ENCODE data around the gene LBHD2. TPM values are rescaled to one million over a fixed set of nuclear protein-coding genes. Genes with fewer than 3 reads are reported as not detected.

LBHD2 gene
- total and polyA plus RNA-seq, 2 donors (not counting 1 experiment from before 2014, with no cell fraction given), result not detected

GRCh38 chr14:103134919-103135318, 50.9 kb downstream of the LBHD2 start:
- ChIA-PET POLR2A (no interaction called here), CTCF (no interaction called here)
- TF ChIP-seq CTCF (IDR thresholded peaks at IDR 0.05), result no peak
- no peak for TF ChIP-seq EZH2 (IDR thresholded peaks at IDR 0.05; ENCODE audit: borderline replicate concordance, insufficient read depth, low read depth, low read length, poor library complexity, severe bottlenecking)
- H2AFZ ChIP-seq (ENCODE audit: insufficient read depth, low read depth, low read length, poor library complexity, severe bottlenecking), result no peak overlapping the region
- H3K27me3 ChIP-seq (replicated peaks in 1 of 4; ENCODE audit: control extremely low read depth in 1 of 4, control insufficient read depth in 3 of 4, insufficient read depth in 4 of 4, low read length in 3 of 4), result peaks cover 0 to 3% (median 0%) of the 10 kb centered on the region in 4 experiments
- no peak overlapping the region for H3K27ac ChIP-seq (ENCODE audit: low read length in 2 of 2)
- H3K79me2 ChIP-seq (ENCODE audit: control insufficient read depth, insufficient read depth, low read length), result no peaks in the 10 kb centered on the region
- H3K4me1 ChIP-seq (ENCODE audit: control insufficient read depth in 2 of 2, insufficient read depth in 2 of 2, low read length in 2 of 2), result no peaks in the 10 kb centered on the region
- no peak overlapping the region for H3K4me2 ChIP-seq (replicated peaks; ENCODE audit: low read depth, low read length, poor library complexity, severe bottlenecking)
- H3K36me3 ChIP-seq (replicated peaks in 1 of 2; ENCODE audit: control extremely low read depth in 1 of 2, control insufficient read depth in 1 of 2, extremely low read depth in 1 of 2, insufficient read depth in 2 of 2, low read length in 1 of 2), result no peaks in the 10 kb centered on the region
- H3K4me1 Mint-ChIP-seq, result no peaks in the 10 kb centered on the region
- peaks cover 3% of the 10 kb centered on the region for H3K27me3 Mint-ChIP-seq
- H3K4me3 ChIP-seq (ENCODE audit: control extremely low read depth in 1 of 5, extremely low read depth in 1 of 5, insufficient read depth in 1 of 5, low read depth in 2 of 5, low read length in 4 of 5), result no peak overlapping the region
- no peaks in the 10 kb centered on the region for H3K9me3 Mint-ChIP-seq (ENCODE audit: insufficient read depth)
- no peak for DNase-seq
- H4K20me1 ChIP-seq (ENCODE audit: control insufficient read depth, insufficient read depth, low read length, poor library complexity, severe bottlenecking), result no peaks in the 10 kb centered on the region
- WGBS (ENCODE audit: insufficient coverage), result 97% methylated on average over 13 of the region's 14 CpGs
- intact Hi-C loops (cut with micrococcal nuclease), result no loop called here
- no peak for ATAC-seq (ENCODE audit: low read depth)
- no peaks in the 10 kb centered on the region for H3K9me3 ChIP-seq (ENCODE audit: control extremely low read depth in 1 of 3, control insufficient read depth in 2 of 3, insufficient read depth in 1 of 3, low read length in 2 of 3)
- H3K4me3 Mint-ChIP-seq, result no peak overlapping the region
- no peak overlapping the region for H3K9ac ChIP-seq (ENCODE audit: low read length)
- H3K27ac Mint-ChIP-seq, result no peak overlapping the region

GRCh38 chr14:103135333-103136260, 51.6 kb downstream of the LBHD2 start:
- TF ChIP-seq EZH2 (IDR thresholded peaks at IDR 0.05; ENCODE audit: borderline replicate concordance, insufficient read depth, low read depth, low read length, poor library complexity, severe bottlenecking) (no peak), CTCF (IDR thresholded peaks at IDR 0.05) (no peak)
- POLR2A ChIA-PET, result no interaction called here
- no peak for DNase-seq
- Histone ChIP-seq H4K20me1 (ENCODE audit: control insufficient read depth, insufficient read depth, low read length, poor library complexity, severe bottlenecking) (no peaks in the 10 kb centered on the region), H3K27ac (ENCODE audit: low read length in 2 of 2) (no peak overlapping the region), H2AFZ (ENCODE audit: insufficient read depth, low read depth, low read length, poor library complexity, severe bottlenecking) (no peak overlapping the region), H3K27me3 (replicated peaks in 1 of 4; ENCODE audit: control extremely low read depth in 1 of 4, control insufficient read depth in 3 of 4, insufficient read depth in 4 of 4, low read length in 3 of 4) (peaks cover 0 to 3% (median 0%) of the 10 kb centered on the region in 4 experiments), H3K9ac (ENCODE audit: low read length) (no peak overlapping the region), H3K9me3 (ENCODE audit: control extremely low read depth in 1 of 3, control insufficient read depth in 2 of 3, insufficient read depth in 1 of 3, low read length in 2 of 3) (no peaks in the 10 kb centered on the region), H3K4me2 (replicated peaks; ENCODE audit: low read depth, low read length, poor library complexity, severe bottlenecking) (no peak overlapping the region), H3K36me3 (replicated peaks in 1 of 2; ENCODE audit: control extremely low read depth in 1 of 2, control insufficient read depth in 1 of 2, extremely low read depth in 1 of 2, insufficient read depth in 2 of 2, low read length in 1 of 2) (no peaks in the 10 kb centered on the region), H3K4me1 (ENCODE audit: control insufficient read depth in 2 of 2, insufficient read depth in 2 of 2, low read length in 2 of 2) (peaks cover 0 to 4% of the 10 kb centered on the region in 2 donors), H3K4me3 (ENCODE audit: control extremely low read depth in 1 of 5, extremely low read depth in 1 of 5, insufficient read depth in 1 of 5, low read depth in 2 of 5, low read length in 4 of 5) (no peak overlapping the region), H3K79me2 (ENCODE audit: control insufficient read depth, insufficient read depth, low read length) (no peaks in the 10 kb centered on the region)
- Mint-ChIP-seq H3K9me3 (ENCODE audit: insufficient read depth) (no peaks in the 10 kb centered on the region), H3K4me3 (no peak overlapping the region), H3K4me1 (peaks cover 5% of the 10 kb centered on the region), H3K27me3 (peaks cover 7% of the 10 kb centered on the region), H3K27ac (no peak overlapping the region)
- intact Hi-C loops (cut with micrococcal nuclease), result no loop called here
- CTCF ChIA-PET, result no interaction called here
- ATAC-seq (ENCODE audit: low read depth), result no peak
- 96% methylated on average over 24 of the region's 26 CpGs for WGBS (ENCODE audit: insufficient coverage)
